Fibroblast of lung (primary cell): ENCODE data around the gene UMPS. TPM values are rescaled to one million over a fixed set of nuclear protein-coding genes. Genes with fewer than 3 reads are reported as not detected.

Experiments
- DNase-seq, 2 donors: peaks; one replicate each; pipeline versions ENCODE4 v3.0.0 to v3.0.0-alpha.2; 2010; ENCODE audit warnings: low read depth in 2 of 2
- H2AFZ ChIP-seq: 2 replicates; pipeline ENCODE4 v1.5.1; 2012; ENCODE audit warnings: low read length, control low read depth, inconsistent platforms
- H3K27ac ChIP-seq: 2 replicates; pipeline ENCODE4 v1.5.1; 2011; ENCODE audit warnings: low read length, control low read depth; ENCODE audit not compliant: insufficient read depth
- H3K27me3 ChIP-seq: 2 replicates; pipeline ENCODE4 v1.5.1; 2011; ENCODE audit warnings: mild to moderate bottlenecking, low read length; ENCODE audit not compliant: control insufficient read depth, insufficient read depth
- H3K36me3 ChIP-seq: 2 replicates; pipeline ENCODE4 v1.5.1; 2011; ENCODE audit warnings: low read length; ENCODE audit not compliant: control insufficient read depth, insufficient read depth
- H3K4me1 ChIP-seq: 2 replicates; pipeline ENCODE4 v1.5.1; 2011; ENCODE audit warnings: low read length; ENCODE audit not compliant: control insufficient read depth, insufficient read depth; ENCODE audit errors: extremely low read depth
- H3K4me2 ChIP-seq: 2 replicates; pipeline ENCODE4 v1.5.1; 2011; ENCODE audit warnings: low read length, control low read depth; ENCODE audit not compliant: insufficient read depth; ENCODE audit errors: extremely low read depth
- H3K4me3 ChIP-seq, 4 experiments: fragments of 200-600 bp in 1 of 4; sonication (generic) in 1 of 4; replicated peaks in 1 of 4; 2 replicates each; pipeline ENCODE4 v1.5.1; 2011 to 2016; ENCODE audit warnings: low read length in 4 of 4, low read depth in 3 of 4, mild to moderate bottlenecking in 3 of 4, control low read depth in 2 of 4, inconsistent platforms in 1 of 4, mixed read lengths in 1 of 4; ENCODE audit not compliant: insufficient read depth in 1 of 4; ENCODE audit errors: control extremely low read depth in 1 of 4
- H3K79me2 ChIP-seq: 2 replicates; pipeline ENCODE4 v1.5.1; 2012; ENCODE audit warnings: mild to moderate bottlenecking, low read length, inconsistent platforms; ENCODE audit not compliant: control insufficient read depth, insufficient read depth
- H3K9ac ChIP-seq: 2 replicates; pipeline ENCODE4 v1.5.1; 2011; ENCODE audit warnings: mild to moderate bottlenecking, low read length, control low read depth; ENCODE audit not compliant: insufficient read depth
- H3K9me3 ChIP-seq: 2 replicates; pipeline ENCODE4 v1.5.1; 2012; ENCODE audit warnings: low read depth, low read length; ENCODE audit not compliant: control insufficient read depth, insufficient read depth
- H4K20me1 ChIP-seq: 2 replicates; pipeline ENCODE4 v1.5.1; 2011; ENCODE audit warnings: low read length; ENCODE audit not compliant: control insufficient read depth, insufficient read depth; ENCODE audit errors: extremely low read depth
- EZH2 ChIP-seq: IDR thresholded peaks from 2 replicates; pipeline ENCODE4 v1.5.1; 2012; ENCODE audit warnings: low read length, control low read depth, mild to moderate bottlenecking; ENCODE audit errors: missing control alignments
- polyA plus RNA-seq, 2 donors: library from polyadenylated mRNA; depleted of rRNA in 1 of 2; stranded (reverse) in 1 of 2; unstranded in 1 of 2; fragments of >200 nt; gene quantifications; 2 replicates each; pipeline ENCODE4 v1.2.1, GENCODE V29; 2011 to 2012; ENCODE audit warnings: missing spikeins in 1 of 2
- total RNA-seq: library from RNA; depleted of rRNA; stranded (reverse); fragments of >200 nt; gene quantifications from 2 replicates; pipeline ENCODE4 v1.2.1, GENCODE V29; 2014
- TF ChIP-seq, protein P1 (sequence below), 2 donors: IDR thresholded peaks in 1 of 2; conservative IDR thresholded peaks in 1 of 2; 1 replicate in 1 of 2; 2 replicates in 1 of 2; pipeline ENCODE4 v1.5.1; 2011 to 2012; ENCODE audit warnings: low read length in 2 of 2, control low read depth in 1 of 2, inconsistent platforms in 1 of 2, low read depth in 1 of 2, mild to moderate bottlenecking in 1 of 2

The UMPS gene
- total and polyA plus RNA-seq, 2 donors (not counting 1 experiment from before 2014, with no cell fraction given), result 21.6 to 25.0 TPM

- no peak overlapping the region for H3K27ac ChIP-seq
- H3K9me3 ChIP-seq, result no peaks in the 10 kb centered on the region
- H2AFZ ChIP-seq, result no peak overlapping the region
- H3K4me3 ChIP-seq, result no peak overlapping the region
- peaks cover 4% of the 10 kb centered on the region for H3K36me3 ChIP-seq
- no peaks in the 10 kb centered on the region for H3K79me2 ChIP-seq
- no peak overlapping the region for H3K9ac ChIP-seq
- no peaks in the 10 kb centered on the region for H3K27me3 ChIP-seq
- no peak overlapping the region for H3K4me2 ChIP-seq
- DNase-seq, result no peak
- H3K4me1 ChIP-seq, result peaks cover 11% of the 10 kb centered on the region
- no peaks in the 10 kb centered on the region for H4K20me1 ChIP-seq
- TF ChIP-seq, protein P1, sequence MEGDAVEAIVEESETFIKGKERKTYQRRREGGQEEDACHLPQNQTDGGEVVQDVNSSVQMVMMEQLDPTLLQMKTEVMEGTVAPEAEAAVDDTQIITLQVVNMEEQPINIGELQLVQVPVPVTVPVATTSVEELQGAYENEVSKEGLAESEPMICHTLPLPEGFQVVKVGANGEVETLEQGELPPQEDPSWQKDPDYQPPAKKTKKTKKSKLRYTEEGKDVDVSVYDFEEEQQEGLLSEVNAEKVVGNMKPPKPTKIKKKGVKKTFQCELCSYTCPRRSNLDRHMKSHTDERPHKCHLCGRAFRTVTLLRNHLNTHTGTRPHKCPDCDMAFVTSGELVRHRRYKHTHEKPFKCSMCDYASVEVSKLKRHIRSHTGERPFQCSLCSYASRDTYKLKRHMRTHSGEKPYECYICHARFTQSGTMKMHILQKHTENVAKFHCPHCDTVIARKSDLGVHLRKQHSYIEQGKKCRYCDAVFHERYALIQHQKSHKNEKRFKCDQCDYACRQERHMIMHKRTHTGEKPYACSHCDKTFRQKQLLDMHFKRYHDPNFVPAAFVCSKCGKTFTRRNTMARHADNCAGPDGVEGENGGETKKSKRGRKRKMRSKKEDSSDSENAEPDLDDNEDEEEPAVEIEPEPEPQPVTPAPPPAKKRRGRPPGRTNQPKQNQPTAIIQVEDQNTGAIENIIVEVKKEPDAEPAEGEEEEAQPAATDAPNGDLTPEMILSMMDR (conservative IDR thresholded peaks at IDR 0.05 in 1 of 2, IDR thresholded peaks at IDR 0.05 in 1 of 2; ENCODE audit: low read depth in 1 of 2, low read length in 2 of 2), result no peak
- no peak for TF ChIP-seq EZH2
Measured at GRCh38 chr3:124759666-124760401, 29.6 kb downstream of the UMPS start.

- Histone ChIP-seq H3K79me2 (no peaks in the 10 kb centered on the region), H3K36me3 (peaks cover 6% of the 10 kb centered on the region), H2AFZ (no peak overlapping the region), H3K9ac (no peak overlapping the region), H3K4me1 (peaks cover 11% of the 10 kb centered on the region), H3K27ac (no peak overlapping the region), H3K27me3 (no peaks in the 10 kb centered on the region), H3K4me2 (no peak overlapping the region), H3K4me3 (no peak overlapping the region), H4K20me1 (no peaks in the 10 kb centered on the region), H3K9me3 (no peaks in the 10 kb centered on the region)
- TF ChIP-seq, protein P1 (conservative IDR thresholded peaks at IDR 0.05 in 1 of 2, IDR thresholded peaks at IDR 0.05 in 1 of 2; ENCODE audit: low read depth in 1 of 2, low read length in 2 of 2), result no peak
- TF ChIP-seq EZH2, result no peak
- DNase-seq, result peak; percentile 61 to 63
Measured at GRCh38 chr3:124760601-124761000, 30.3 kb downstream of the UMPS start.

DNA sequence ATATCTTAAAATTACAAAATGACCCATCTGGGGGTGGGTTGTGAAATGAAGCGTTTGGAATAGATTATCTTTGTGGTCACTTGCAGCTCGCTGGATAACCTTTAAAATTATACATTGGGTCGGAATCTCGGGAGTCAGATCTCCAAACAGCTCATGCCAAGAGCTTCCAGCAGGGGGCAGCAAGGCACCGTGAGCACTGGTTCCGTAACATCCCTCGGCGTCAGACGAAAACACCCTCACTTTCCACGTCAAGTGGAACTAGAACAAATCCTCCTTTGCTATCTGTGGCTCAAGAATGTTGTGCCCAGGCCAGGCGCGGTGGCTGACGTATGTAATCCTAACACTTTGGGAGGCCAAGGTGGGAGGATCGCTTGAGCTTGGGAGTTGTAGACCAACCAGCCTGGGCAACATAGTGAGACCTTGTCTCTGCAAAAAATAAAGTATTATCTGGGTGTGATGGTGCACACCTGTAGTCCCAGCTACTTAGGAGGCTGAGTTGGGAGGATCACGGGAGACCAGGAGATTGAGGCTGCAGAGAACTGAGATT is 31.1 kb downstream of the UMPS start:
- Histone ChIP-seq H3K9ac (no peak overlapping the region), H3K4me1 (peaks cover 11% of the 10 kb centered on the region), H3K79me2 (no peaks in the 10 kb centered on the region), H3K27ac (peak overlapping the region; percentile 23), H3K27me3 (no peaks in the 10 kb centered on the region), H3K4me2 (peak overlapping the region; percentile 29), H3K36me3 (peaks cover 6% of the 10 kb centered on the region), H4K20me1 (no peaks in the 10 kb centered on the region), H2AFZ (no peak overlapping the region), H3K4me3 (no peak overlapping the region), H3K9me3 (no peaks in the 10 kb centered on the region)
- no peak for TF ChIP-seq EZH2
- TF ChIP-seq, protein P1 (conservative IDR thresholded peaks at IDR 0.05 in 1 of 2, IDR thresholded peaks at IDR 0.05 in 1 of 2; ENCODE audit: low read depth in 1 of 2, low read length in 2 of 2), result peak; percentile 94 to 97
- DNase-seq, result peak; percentile 87 to 88
